ENCODE results near the gene KANTR. TPM values are rescaled to one million over a fixed set of nuclear protein-coding genes. Genes with fewer than 3 reads are reported as not detected.

Gene KANTR
- total RNA-seq, 1 donor from 2014 or later: 31.5 TPM

- no peak overlapping the region for H3K27ac Mint-ChIP-seq
- H3K36me3 Mint-ChIP-seq: peaks cover 5% of the 10 kb centered on the region
- no peaks in the 10 kb centered on the region for H3K27me3 Mint-ChIP-seq (ENCODE audit: low read depth)
- peaks cover 8% of the 10 kb centered on the region for H3K9me3 Mint-ChIP-seq
- TF ChIP-seq, protein P1, sequence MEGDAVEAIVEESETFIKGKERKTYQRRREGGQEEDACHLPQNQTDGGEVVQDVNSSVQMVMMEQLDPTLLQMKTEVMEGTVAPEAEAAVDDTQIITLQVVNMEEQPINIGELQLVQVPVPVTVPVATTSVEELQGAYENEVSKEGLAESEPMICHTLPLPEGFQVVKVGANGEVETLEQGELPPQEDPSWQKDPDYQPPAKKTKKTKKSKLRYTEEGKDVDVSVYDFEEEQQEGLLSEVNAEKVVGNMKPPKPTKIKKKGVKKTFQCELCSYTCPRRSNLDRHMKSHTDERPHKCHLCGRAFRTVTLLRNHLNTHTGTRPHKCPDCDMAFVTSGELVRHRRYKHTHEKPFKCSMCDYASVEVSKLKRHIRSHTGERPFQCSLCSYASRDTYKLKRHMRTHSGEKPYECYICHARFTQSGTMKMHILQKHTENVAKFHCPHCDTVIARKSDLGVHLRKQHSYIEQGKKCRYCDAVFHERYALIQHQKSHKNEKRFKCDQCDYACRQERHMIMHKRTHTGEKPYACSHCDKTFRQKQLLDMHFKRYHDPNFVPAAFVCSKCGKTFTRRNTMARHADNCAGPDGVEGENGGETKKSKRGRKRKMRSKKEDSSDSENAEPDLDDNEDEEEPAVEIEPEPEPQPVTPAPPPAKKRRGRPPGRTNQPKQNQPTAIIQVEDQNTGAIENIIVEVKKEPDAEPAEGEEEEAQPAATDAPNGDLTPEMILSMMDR (IDR thresholded peaks at IDR 0.05; ENCODE audit: unreplicated experiment): no peak
- H3K4me3 Mint-ChIP-seq: no peak overlapping the region
- DNase-seq (ENCODE audit: low spot score in 2 of 2, unreplicated experiment in 2 of 2): no peak
- peaks cover 11% of the 10 kb centered on the region for H3K4me1 Mint-ChIP-seq
Measured at GRCh38 chrX:53077207-53078197, 16.4 kb upstream of the KANTR start.

- H3K27me3 Mint-ChIP-seq (ENCODE audit: low read depth): no peaks in the 10 kb centered on the region
- H3K36me3 Mint-ChIP-seq: peaks cover 9% of the 10 kb centered on the region
- no peak for DNase-seq (ENCODE audit: low spot score in 2 of 2, unreplicated experiment in 2 of 2)
- H3K4me3 Mint-ChIP-seq: no peak overlapping the region
- peaks cover 20% of the 10 kb centered on the region for H3K4me1 Mint-ChIP-seq
- peak overlapping the region; percentile 63 for H3K27ac Mint-ChIP-seq
- H3K9me3 Mint-ChIP-seq: peaks cover 13% of the 10 kb centered on the region
- TF ChIP-seq, protein P1 (IDR thresholded peaks at IDR 0.05; ENCODE audit: unreplicated experiment): no peak
Measured at GRCh38 chrX:53078943-53079342, 15.0 kb upstream of the KANTR start.

GRCh38 chrX:53080628-53081580, 13.0 kb upstream of the KANTR start:
- H3K27me3 Mint-ChIP-seq (ENCODE audit: low read depth): no peaks in the 10 kb centered on the region
- H3K4me3 Mint-ChIP-seq: peak overlapping the region; percentile 67
- TF ChIP-seq, protein P1 (IDR thresholded peaks at IDR 0.05; ENCODE audit: unreplicated experiment): no peak
- peaks cover 16% of the 10 kb centered on the region for H3K36me3 Mint-ChIP-seq
- peaks cover 22% of the 10 kb centered on the region for H3K9me3 Mint-ChIP-seq
- DNase-seq (ENCODE audit: low spot score in 2 of 2, unreplicated experiment in 2 of 2): no peak
- H3K27ac Mint-ChIP-seq: peak overlapping the region; percentile 97
- H3K4me1 Mint-ChIP-seq: peaks cover 37% of the 10 kb centered on the region

GRCh38 chrX:53081925-53082772, 11.8 kb upstream of the KANTR start, which contains the start of gene TSPYL2:
TSPYL2 (plus strand) TSS chrX:53082367; CDS start chrX:53082499, 132 bp downstream.
- Mint-ChIP-seq H3K9me3 (peaks cover 19% of the 10 kb centered on the region), H3K4me1 (peaks cover 48% of the 10 kb centered on the region), H3K4me3 (peak within 1 kb of the TSS; percentile 89), H3K36me3 (peaks cover 17% of the 10 kb centered on the region), H3K27ac (peak within 1 kb of the TSS; percentile 90), H3K27me3 (ENCODE audit: low read depth) (no peaks in the 10 kb centered on the region)
- TF ChIP-seq, protein P1 (IDR thresholded peaks at IDR 0.05; ENCODE audit: unreplicated experiment): no peak
- peak; percentile 88 to 93 for DNase-seq (ENCODE audit: low spot score in 2 of 2, unreplicated experiment in 2 of 2)
